MM.1S (cell line): ENCODE data around the gene SLC35F3.

Experiments
- DNase-seq: peaks from one replicate; pipeline ENCODE4 v3.0.0-alpha.2; 2015
- H2AFZ ChIP-seq: fragments of 300-600 bp; sonication (generic); 2 replicates; pipeline ENCODE4 v1.6.0; 2016; ENCODE audit warnings: antibody characterized with exemption, low read length
- H3F3A ChIP-seq: fragments of 300-600 bp; sonication (generic); 2 replicates; pipeline ENCODE4 v1.6.1; 2016; ENCODE audit warnings: mild to moderate bottlenecking, antibody characterized with exemption, low read length, moderate library complexity, mixed read lengths; ENCODE audit not compliant: insufficient read depth
- H3K27ac ChIP-seq: fragments of 300-600 bp; sonication (generic); 2 replicates; pipeline ENCODE4 v1.5.1; 2016; ENCODE audit warnings: mild to moderate bottlenecking, low read length
- H3K27me3 ChIP-seq: fragments of 300-600 bp; sonication (generic); replicated peaks from 2 replicates; pipeline ENCODE4 v1.6.0; 2016; ENCODE audit warnings: low read length; ENCODE audit not compliant: insufficient read depth
- H3K36me3 ChIP-seq: fragments of 300-600 bp; sonication (generic); replicated peaks from 2 replicates; pipeline ENCODE4 v1.6.1; 2016; ENCODE audit warnings: mild to moderate bottlenecking, low read length, mixed read lengths; ENCODE audit not compliant: insufficient read depth
- H3K4me1 ChIP-seq: fragments of 300-600 bp; sonication (generic); 2 replicates; pipeline ENCODE4 v1.6.1; 2016; ENCODE audit warnings: low read length, mixed read lengths
- H3K4me2 ChIP-seq: fragments of 300-600 bp; sonication (generic); 2 replicates; pipeline ENCODE4 v1.6.0; 2016; ENCODE audit warnings: low read depth, low read length
- H3K4me3 ChIP-seq: fragments of 300-600 bp; sonication (generic); 2 replicates; pipeline ENCODE4 v1.5.1; 2016; ENCODE audit warnings: low read length, mixed read lengths
- H3K79me2 ChIP-seq: fragments of 300-600 bp; sonication (generic); 2 replicates; pipeline ENCODE4 v1.6.1; 2016; ENCODE audit warnings: mixed run types, low read length, mixed read lengths
- H3K9ac ChIP-seq: fragments of 300-600 bp; sonication (generic); 2 replicates; pipeline ENCODE4 v1.6.1; 2016; ENCODE audit warnings: low read length, mixed read lengths
- H3K9me2 ChIP-seq: fragments of 300-600 bp; sonication (generic); replicated peaks from 2 replicates; pipeline ENCODE4 v1.6.1; 2016; ENCODE audit warnings: mild to moderate bottlenecking, low read length, mixed read lengths; ENCODE audit not compliant: insufficient read depth
- H3K9me3 ChIP-seq: fragments of 300-600 bp; sonication (generic); replicated peaks from 2 replicates; pipeline ENCODE4 v1.6.1; 2016; ENCODE audit warnings: mild to moderate bottlenecking, low read length, mixed read lengths; ENCODE audit not compliant: insufficient read depth
- H4K20me1 ChIP-seq: fragments of 300-600 bp; sonication (generic); 2 replicates; pipeline ENCODE4 v1.6.1; 2016; ENCODE audit warnings: mild to moderate bottlenecking, low read length, moderate library complexity, mixed read lengths; ENCODE audit not compliant: insufficient read depth
- CTCF ChIP-seq: fragments of 300-600 bp; sonication (generic); IDR thresholded peaks from 2 replicates; pipeline ENCODE4 v1.5.1; 2016; ENCODE audit warnings: antibody characterized with exemption, low read length, mixed read lengths
- EZH2 ChIP-seq: fragments of 300-600 bp; sonication (generic); optimal IDR thresholded peaks from 2 replicates; pipeline ENCODE3; 2017; ENCODE audit warnings: low read depth, mild to moderate bottlenecking, antibody characterized with exemption, low read length, mixed read lengths
- EZH2phosphoT487 ChIP-seq: fragments of 300-600 bp; sonication (generic); IDR thresholded peaks from 2 replicates; pipeline ENCODE4 v1.6.1; 2018; ENCODE audit warnings: antibody characterized with exemption, low read length

SLC35F3 gene

GRCh38 chr1:234264832-234265231, 360.4 kb downstream of the SLC35F3 start:
- TF ChIP-seq EZH2phosphoT487, result no peak
- TF ChIP-seq EZH2, result no peak
- no peak for TF ChIP-seq CTCF

GRCh38 chr1:234265321-234265720, 360.8 kb downstream of the SLC35F3 start:
- TF ChIP-seq CTCF (no peak), EZH2phosphoT487 (no peak), EZH2 (no peak)
- no peaks in the 10 kb centered on the region for H3F3A ChIP-seq
- H3K79me2 ChIP-seq, result no peaks in the 10 kb centered on the region
- no peaks in the 10 kb centered on the region for H3K9me3 ChIP-seq
- no peaks in the 10 kb centered on the region for H4K20me1 ChIP-seq
- no peaks in the 10 kb centered on the region for H3K9me2 ChIP-seq
- no peak overlapping the region for H3K27ac ChIP-seq
- no peaks in the 10 kb centered on the region for H3K27me3 ChIP-seq
- H2AFZ ChIP-seq, result no peak overlapping the region
- H3K9ac ChIP-seq, result no peak overlapping the region
- no peaks in the 10 kb centered on the region for H3K36me3 ChIP-seq
- no peaks in the 10 kb centered on the region for H3K4me1 ChIP-seq
- H3K4me3 ChIP-seq, result no peak overlapping the region
- DNase-seq, result no peak
- H3K4me2 ChIP-seq, result no peak overlapping the region

More at GRCh38 chr1:234264832-234265231, 360.4 kb downstream of the SLC35F3 start:
- Histone ChIP-seq H3K9ac (no peak overlapping the region), H3K4me3 (no peak overlapping the region), H4K20me1 (no peaks in the 10 kb centered on the region), H3K4me1 (no peaks in the 10 kb centered on the region), H3K27me3 (no peaks in the 10 kb centered on the region), H3K36me3 (no peaks in the 10 kb centered on the region), H3K79me2 (no peaks in the 10 kb centered on the region), H3K9me3 (no peaks in the 10 kb centered on the region), H3F3A (no peaks in the 10 kb centered on the region), H3K9me2 (no peaks in the 10 kb centered on the region), H3K27ac (no peak overlapping the region), H2AFZ (no peak overlapping the region), H3K4me2 (no peak overlapping the region)
- no peak for DNase-seq

GRCh38 chr1:234265861-234266260, 361.4 kb downstream of the SLC35F3 start:
- no peak overlapping the region for H3K27ac ChIP-seq
- H3K27me3 ChIP-seq, result no peaks in the 10 kb centered on the region
- peaks cover 4% of the 10 kb centered on the region for H3K4me1 ChIP-seq
- H2AFZ ChIP-seq, result no peak overlapping the region
- no peak overlapping the region for H3K4me3 ChIP-seq
- H3K9ac ChIP-seq, result no peak overlapping the region
- H3K4me2 ChIP-seq, result no peak overlapping the region
- no peaks in the 10 kb centered on the region for H3K79me2 ChIP-seq
- no peaks in the 10 kb centered on the region for H3K9me3 ChIP-seq
- H3K9me2 ChIP-seq, result no peaks in the 10 kb centered on the region
- DNase-seq, result no peak
- no peaks in the 10 kb centered on the region for H3K36me3 ChIP-seq
- H3F3A ChIP-seq, result no peaks in the 10 kb centered on the region
- H4K20me1 ChIP-seq, result no peaks in the 10 kb centered on the region
- no peak for TF ChIP-seq CTCF
- no peak for TF ChIP-seq EZH2phosphoT487
- TF ChIP-seq EZH2, result no peak
